NCI-H345 treated with DMSO at 0.1 percent for 48 hours (cell line): ENCODE results near the gene BBX.
"Not testable (repeated sequence)": the region's sequence is repeated elsewhere in the genome, so short reads cannot be mapped to it uniquely, and the experiment has no call there.

Experiments
- DNase-seq: peaks from one replicate; lab custom pipeline; 2025; ENCODE audit not compliant: unreplicated experiment; lab: John Stamatoyannopoulos, UW

Gene BBX

GRCh38 chr3:107542665-107543064 lies 19.9 kb downstream of the BBX start:
- DNase-seq: no peak

- no peak for DNase-seq
Measured at GRCh38 chr3:107543666-107544065, 20.9 kb downstream of the BBX start.

GRCh38 chr3:107545680-107546120 lies 22.9 kb downstream of the BBX start:
- no peak for DNase-seq

- DNase-seq: no peak
Measured at GRCh38 chr3:107548601-107549000, 25.8 kb downstream of the BBX start.

DNA sequence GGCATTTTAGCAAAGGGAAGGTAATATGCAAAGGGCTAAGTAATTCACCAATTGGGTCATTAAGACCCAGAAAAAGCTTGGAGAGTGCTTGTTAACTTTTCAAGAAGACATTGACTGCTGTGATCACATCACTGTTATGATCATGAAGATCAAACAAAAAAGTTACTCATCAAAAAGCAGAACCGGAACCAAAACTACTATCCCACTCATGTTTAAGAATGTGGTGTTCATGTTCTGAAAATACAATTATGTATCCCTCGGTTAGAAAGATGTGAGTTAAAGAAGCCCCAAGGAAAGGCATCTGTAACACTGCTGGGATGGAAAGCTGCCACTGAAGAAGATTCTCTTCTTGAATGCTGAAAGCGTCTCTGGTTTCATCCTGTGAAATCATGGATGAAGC lies 32.6 kb downstream of the BBX start:
- no peak for DNase-seq

DNA sequence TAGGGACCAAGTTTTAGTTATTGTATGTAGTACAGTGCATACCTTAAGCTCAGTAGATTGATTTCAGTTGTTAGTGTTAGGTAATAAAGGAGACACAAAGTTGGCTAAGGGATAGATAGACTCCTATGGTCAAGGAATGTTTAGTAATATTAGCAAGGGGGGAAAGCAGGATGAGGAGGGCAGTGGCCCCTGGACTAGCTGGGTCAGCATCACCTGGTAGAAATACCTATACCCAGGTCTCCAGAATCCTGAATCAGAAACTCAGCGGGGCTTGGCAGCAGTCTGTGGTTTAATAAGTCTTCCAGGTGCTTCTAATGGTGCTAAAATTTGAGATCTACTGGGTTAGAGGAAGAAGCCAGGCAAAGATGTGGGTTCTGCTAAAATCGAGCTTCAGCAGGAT lies 35.0 kb downstream of the BBX start:
- no peak for DNase-seq

DNA sequence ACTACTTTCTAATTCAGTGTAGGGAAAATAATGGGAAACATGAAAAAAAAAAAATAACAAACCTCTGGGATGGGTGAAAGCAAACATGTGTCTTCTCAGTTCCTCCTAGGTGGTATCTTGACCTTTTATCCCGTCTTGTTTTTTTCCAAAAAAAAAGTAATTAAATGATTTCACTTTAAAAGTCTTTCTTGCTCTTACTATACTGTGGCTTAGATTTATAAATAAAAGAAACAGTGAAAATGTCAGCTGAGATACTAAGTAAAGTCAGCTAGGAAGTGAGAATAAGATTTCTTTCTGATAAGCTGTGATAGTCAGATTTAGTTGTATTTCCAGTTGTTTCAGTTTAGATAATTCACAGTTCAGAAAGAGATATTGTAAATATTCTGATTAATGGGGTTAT lies 37.4 kb downstream of the BBX start:
- DNase-seq: no peak

- DNase-seq: no peak
Measured at GRCh38 chr3:107561980-107562379, 39.2 kb downstream of the BBX start.

DNA sequence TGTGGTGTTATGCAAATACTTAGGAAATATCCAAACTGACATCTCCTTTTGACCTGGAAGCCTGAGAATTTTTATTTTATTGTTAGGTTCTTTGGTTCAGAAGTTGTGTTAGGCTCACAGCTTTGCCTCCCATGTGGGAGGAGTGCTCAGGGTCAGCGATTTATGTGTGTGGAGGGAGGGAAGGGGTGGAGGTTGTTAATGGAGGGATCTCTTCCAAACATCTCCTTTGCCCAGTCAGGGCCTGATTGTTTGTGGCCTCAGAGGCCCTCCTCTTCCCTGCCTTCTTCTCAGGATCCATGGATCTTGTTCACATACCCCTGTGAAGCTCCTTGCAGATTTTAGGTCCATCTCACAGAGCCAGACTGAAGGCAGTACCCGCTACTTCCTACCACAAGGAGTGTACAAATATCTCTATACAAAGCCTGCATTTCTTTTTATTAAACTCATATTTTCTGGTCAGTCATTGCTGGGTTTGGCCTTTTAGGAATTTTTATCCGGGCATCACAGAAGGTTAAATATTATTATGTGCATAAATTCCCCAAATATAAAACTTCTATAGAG lies 40.3 kb downstream of the BBX start:
- no peak for DNase-seq

- DNase-seq: not testable (repeated sequence)
Measured at GRCh38 chr3:107565244-107565643, 42.5 kb downstream of the BBX start.

DNA sequence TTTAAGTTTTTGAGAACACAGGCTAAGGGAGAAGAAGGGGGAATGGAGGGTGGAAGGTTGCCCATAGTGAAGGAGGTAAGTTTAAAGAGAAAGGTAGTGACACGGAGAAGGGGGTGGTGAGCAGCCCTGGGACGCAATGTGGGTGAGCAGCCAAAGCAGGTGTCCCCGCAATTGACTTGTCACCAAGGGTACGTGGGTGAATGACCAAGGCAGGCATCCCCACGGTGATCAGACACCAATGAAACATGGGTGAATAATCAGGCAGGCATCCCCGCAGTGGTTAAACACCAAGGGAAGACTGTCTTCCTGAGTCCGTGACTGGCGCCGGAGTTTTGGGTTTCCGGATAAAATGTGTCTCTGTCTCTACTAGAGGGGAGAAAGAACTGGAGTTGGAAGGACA lies 48.3 kb downstream of the BBX start:
- not testable (repeated sequence) for DNase-seq

DNA sequence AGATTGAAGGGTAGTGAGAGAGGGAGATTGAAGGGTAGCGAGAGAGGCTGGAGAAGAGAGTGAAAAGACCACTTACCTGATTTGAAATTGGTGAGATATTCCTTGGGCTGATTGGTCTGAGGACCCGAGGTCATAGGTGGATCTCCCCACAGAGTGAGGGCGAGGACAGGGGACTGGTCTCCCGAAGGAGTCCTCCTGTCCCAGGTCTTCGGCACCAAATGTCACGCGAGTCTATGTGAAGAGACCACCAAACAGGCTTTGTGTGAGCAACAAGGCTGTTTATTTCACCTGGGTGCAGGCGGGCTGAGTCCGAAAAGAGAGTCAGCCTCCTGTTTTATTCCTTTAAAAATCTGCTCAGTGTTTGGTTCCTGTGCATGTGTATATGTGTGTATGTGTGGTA lies 48.7 kb downstream of the BBX start:
- DNase-seq: not testable (repeated sequence)

GRCh38 chr3:107574650-107575049 lies 51.9 kb downstream of the BBX start:
- no peak for DNase-seq

GRCh38 chr3:107578091-107578490 lies 55.3 kb downstream of the BBX start:
- no peak for DNase-seq

DNA sequence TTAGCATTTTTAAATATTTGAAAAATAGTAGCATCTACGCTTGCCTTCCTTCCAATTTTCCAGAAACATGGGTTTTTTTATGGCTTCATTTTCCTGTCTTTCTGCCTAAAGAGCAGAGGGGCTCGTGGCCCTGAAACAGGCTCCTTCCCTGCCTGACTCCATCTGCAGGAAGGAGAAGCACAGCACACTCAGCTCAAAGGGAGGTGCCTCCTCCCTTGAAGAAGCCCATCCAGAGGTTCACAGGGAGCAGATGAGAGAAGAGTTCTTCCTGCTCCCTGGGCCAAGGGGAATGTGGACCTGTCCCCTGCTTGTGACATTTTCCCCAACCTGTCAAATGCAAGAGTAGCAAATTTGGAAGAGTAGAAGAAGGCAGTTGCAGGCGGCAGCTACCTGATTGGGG lies 55.8 kb downstream of the BBX start:
- no peak for DNase-seq

DNA sequence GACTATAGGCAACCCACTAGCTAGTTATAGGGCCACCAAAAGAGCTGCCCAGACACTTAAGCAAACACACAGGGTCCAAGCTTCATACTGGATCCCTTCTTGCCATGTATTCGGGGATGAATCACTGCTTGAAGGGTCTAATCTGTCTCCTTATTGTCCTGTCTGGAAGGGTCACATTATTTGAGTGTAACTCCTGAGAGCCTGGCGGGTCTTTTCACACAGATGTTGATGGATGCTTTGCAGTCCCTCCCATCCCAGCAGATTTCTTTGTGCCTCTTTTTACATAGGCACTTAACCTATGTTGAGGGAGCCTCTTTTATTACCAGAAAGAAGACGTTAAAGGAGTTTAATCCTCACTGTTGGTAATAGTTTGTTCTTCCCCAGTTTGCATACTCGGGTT lies 56.6 kb downstream of the BBX start:
- DNase-seq: no peak

DNA sequence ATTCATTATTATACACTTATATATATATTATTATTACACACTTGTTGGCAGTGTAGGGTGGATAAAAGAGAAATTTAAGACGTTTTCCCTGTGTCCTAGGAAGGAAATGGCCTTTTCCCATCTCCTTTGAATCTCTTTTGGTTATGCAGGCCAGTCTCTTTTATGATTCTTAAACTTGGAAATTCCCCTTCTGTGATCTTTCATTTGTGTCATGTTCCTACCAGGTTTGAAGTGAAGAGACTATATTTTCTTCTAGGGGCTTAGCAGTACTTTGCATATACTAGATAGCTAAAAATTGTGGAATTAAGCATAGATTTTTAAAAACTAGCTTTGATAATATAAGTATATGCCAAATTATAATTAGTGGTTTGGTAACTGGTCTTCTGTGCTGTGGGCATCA lies 58.5 kb downstream of the BBX start:
- no peak for DNase-seq

DNA sequence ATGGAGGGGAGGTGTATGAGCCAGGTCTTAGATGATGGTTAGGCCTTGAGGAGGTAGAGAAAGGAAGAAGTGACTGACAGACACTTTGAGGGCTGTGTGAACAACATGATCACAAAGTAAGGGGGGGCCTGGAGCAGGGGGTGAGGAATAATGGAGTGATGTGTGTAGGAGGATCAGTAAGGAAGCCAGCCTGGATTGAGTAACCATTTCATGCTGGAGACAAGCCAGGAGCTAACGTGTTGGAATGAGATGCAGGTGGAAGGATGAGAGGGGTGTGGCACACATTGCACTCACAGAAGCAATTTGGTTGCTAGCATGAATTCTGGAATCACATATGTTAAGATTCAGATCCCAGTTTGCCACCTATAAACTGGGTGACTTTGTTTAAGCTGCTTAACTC lies 65.5 kb downstream of the BBX start:
- DNase-seq: no peak

DNA sequence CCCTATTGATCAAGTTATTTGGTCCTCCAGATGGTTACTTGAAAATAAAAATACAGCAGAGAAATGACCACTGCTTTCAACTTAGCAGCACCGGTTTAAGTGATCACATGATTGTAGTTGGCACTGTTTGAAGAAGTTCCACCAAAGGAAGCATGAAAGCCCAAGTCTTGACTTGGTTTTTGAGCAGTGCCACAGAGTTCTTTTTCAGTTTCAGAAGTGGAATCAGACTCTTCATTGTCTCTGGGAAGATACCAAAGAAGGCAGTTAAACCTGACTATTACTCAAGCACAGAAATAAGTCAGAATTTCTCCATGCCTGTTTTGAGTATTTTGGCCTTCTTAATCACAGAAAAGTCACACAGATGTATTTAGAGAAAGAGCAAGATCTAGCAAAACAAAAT lies 66.7 kb downstream of the BBX start:
- DNase-seq: no peak

DNA sequence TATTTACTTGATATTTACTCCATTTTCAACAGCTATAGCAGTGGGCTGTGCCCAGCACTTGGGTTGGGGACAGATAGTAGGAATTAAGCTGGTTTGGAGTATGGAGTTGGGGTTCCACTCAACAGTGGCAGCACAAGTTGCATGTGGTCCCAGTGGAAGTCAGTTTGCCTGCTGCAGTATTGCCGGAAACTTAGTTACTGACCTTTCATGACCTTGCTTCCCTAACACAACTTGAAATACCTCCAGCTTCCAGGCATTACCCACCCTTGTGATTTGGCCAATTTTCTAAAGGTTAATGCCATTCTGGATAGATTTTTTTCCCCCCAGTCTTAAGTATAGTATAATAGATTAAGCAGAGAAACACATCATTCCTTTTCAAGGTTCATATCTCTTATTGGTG lies 68.0 kb downstream of the BBX start:
- DNase-seq: no peak

GRCh38 chr3:107592073-107592472 lies 69.3 kb downstream of the BBX start:
- no peak for DNase-seq

GRCh38 chr3:107594870-107595269 lies 72.1 kb downstream of the BBX start:
- no peak for DNase-seq

DNA sequence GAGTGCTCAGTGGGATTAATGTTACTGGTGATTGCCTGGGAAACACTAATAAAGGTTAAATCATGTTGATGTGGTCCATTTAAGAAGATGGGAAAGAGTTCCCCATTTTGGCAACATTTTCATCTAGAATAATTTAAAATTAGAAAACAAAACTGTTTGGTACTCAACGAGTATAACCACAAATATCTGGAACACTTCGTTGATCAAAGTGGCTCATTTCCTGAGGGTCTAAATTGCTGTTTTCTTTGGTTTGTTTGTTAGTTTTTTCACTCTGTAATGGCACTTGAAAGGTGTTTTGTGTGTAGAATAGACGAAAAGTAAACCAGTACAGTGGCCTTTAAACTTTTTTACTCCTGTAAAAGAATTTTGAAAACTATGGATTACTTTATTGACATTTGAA lies 73.9 kb downstream of the BBX start:
- no peak for DNase-seq
